RCC 7860 (cell line): Measurements from ENCODE around the gene RGS14.

Experiments used
- DNase-seq: peaks from one replicate; pipeline ENCODE4 v3.0.0-alpha.2; 2015; ENCODE audit warnings: low spot score
- FAIRE-seq: peaks from 2 replicates; lab custom pipeline; 2012; peaks lifted over from hg19 to GRCh38; lab: Jason Lieb, UNC

RGS14 gene, protein sequence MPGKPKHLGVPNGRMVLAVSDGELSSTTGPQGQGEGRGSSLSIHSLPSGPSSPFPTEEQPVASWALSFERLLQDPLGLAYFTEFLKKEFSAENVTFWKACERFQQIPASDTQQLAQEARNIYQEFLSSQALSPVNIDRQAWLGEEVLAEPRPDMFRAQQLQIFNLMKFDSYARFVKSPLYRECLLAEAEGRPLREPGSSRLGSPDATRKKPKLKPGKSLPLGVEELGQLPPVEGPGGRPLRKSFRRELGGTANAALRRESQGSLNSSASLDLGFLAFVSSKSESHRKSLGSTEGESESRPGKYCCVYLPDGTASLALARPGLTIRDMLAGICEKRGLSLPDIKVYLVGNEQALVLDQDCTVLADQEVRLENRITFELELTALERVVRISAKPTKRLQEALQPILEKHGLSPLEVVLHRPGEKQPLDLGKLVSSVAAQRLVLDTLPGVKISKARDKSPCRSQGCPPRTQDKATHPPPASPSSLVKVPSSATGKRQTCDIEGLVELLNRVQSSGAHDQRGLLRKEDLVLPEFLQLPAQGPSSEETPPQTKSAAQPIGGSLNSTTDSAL

DNA sequence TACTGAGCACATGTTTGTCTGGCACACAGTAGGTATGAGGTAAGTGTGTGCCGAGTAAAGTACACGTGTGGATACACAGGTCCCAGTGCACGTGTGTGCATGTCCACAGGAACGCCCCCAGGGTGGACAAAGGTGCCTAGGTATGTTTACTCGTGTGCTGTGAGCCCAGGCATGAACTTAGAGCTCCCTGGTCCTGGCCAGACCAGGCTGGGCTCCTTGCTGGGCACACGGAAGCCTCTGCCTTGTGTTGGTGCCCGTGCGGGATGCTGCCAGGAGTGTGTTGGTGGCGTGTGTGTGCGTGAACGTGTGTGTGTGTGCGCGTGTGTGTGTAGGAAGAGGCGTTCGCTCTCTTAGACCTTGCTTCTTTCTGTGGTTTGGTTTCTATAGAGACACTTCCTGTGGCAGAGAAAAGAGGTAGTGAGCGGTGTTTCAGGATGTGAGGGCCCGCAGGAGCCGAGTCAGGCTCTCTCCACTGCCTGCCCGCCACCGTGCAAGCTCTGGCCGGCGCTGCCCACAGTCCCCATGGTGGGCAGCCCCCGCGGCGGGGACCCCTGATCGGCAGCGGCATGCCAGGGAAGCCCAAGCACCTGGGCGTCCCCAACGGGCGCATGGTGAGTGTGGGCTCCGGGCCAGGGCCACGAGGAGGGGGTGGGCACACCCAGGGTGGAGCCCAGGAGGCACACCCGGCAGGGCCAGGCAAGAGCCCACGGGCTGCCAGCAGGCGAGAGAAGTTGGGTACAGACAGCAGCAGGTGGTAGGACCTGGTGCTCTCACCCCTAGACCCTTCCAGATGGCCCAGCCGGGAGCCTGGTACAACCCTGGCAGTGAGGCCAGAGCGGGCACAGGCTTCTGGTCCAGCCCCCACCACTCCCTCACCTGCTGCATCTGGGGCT lies at the start of gene RGS14:
Gene RGS14 (plus strand): TSS at position 466 of the 893 bp plus-strand sequence. CDS start 101 bp downstream, at position 567.
- FAIRE-seq (no peak), DNase-seq (peak; percentile 67)

DNA sequence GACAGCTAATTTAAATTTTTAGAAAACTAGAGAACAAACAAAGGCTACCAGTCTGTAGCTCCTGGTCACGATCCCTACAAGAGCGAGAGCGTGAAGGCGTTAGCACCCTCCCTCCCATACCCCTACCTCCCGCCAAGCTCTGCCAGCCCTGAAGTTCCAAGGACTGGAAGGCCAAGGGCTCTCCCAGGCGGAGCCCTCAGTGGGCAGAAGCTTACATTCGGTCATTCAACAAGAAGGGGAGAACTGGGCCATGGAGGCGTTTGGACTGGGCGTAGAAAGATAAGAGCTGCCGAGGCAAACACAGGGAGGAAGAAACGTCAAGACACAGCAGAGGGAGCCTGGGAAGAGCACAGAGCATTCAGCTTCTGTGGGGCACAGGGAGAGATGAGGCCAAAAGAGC lies 49.0 kb upstream of the RGS14 start:
- FAIRE-seq (no peak), DNase-seq (no peak)

DNA sequence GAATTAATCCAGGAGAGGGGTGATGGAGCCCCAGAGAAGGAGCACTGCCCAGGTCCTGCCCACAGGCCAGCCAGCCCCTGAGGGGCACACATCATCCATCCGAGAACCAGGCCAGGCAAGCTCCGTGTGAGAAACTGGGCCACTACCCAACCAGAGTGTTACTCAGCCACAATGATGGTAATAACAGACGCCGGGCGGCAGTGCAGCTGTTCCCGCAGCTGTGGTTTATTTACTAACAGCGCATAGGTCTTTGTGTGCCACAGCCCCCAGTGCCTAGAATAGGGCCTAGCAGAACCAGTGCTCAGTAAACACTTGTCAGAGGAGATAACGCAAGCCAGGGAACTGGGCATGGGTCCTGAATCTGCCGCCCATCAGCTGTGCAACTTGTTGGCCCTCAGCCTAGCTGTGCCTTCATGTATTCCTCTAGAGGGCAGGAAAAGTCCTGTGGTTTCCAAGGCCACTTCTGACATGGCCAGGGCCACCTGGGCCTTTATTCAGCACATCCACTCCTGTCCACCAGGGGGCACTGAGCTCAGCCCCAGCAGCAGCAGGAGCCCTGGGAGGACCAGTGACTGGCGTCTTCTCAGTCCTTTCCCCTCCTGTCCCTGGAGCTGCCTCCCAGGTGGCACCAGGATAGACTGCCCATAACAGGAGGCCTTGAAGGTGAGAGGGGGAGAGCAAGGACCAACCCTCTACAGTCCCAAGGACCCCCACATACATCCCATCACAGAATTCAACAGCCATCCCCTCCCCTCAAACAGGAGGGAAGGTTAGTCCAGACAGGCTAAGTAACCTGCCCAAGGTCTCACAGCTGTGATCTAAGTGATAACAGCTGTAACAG lies 48.2 kb upstream of the RGS14 start:
- no peak for FAIRE-seq
- peak; percentile 77 for DNase-seq

DNA sequence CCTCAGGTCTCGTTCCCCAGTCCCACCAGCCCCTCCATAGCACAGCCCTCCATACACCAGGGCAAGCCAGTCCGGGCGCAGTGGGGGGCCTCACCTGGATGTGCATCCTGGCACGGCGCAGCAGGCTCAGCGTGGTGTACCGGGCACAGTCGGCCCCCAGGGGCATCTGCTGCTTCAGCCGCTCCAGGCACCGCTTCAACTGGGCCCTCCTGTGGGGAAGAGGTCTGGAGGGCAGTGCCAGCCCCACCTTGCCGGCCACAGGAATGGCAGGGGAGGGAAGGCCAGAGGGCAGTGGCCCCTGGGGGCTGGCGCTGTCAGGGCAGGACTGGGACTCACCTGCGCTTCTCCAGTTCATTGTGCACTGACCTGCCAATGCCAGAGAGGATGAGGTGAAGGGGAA lies 47.4 kb upstream of the RGS14 start:
- no peak for FAIRE-seq
- DNase-seq = no peak

DNA sequence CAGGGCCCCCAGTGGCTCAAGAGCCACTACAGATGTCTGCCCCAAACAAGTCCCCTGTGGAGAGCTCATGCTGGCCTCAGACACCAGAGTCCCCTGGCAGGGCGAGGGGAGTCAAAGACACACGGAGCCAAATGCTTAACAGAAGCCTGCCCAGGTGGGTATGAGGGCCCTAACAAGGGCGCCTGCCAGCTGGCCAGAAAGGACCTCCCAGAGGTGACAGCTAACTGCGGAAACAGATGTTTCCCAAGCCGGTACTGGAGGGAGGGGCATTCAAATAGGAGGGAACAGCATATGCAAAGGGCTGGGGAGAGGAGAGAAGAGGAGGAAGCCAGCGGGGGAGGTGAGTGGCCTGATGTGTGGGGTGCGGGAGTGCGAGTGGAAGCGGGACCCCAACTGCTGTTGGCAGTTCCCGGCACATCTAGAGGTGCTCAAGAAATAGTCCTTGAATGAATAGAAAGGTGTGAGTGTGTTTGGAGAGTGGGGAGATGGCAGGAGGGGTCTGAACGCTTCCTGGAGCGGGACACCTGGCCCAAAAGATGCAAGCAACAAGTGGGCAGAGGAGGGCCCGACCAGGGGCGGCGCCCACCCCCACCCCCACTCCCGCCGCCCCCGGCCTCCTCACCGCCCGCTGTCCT lies 46.9 kb upstream of the RGS14 start:
- FAIRE-seq (no peak), DNase-seq (no peak)

DNA sequence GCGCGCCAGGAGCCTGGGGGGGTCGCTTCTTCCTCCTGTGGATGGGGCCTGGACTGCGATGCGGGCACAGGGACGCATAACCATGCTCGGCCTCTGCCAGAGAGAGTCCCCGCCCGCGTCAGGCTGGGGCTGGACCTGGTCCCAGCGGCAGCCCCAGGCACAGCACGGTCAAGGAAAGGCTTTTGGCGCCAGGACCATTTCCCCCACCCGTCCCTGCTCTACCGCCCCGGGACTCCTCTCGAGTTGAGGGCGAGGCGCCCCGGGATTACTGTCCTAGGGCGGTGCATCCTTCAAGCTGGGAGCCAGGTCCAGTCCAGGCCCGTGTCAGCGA lies 46.4 kb upstream of the RGS14 start:
- DNase-seq (no peak), FAIRE-seq (no peak)

DNA sequence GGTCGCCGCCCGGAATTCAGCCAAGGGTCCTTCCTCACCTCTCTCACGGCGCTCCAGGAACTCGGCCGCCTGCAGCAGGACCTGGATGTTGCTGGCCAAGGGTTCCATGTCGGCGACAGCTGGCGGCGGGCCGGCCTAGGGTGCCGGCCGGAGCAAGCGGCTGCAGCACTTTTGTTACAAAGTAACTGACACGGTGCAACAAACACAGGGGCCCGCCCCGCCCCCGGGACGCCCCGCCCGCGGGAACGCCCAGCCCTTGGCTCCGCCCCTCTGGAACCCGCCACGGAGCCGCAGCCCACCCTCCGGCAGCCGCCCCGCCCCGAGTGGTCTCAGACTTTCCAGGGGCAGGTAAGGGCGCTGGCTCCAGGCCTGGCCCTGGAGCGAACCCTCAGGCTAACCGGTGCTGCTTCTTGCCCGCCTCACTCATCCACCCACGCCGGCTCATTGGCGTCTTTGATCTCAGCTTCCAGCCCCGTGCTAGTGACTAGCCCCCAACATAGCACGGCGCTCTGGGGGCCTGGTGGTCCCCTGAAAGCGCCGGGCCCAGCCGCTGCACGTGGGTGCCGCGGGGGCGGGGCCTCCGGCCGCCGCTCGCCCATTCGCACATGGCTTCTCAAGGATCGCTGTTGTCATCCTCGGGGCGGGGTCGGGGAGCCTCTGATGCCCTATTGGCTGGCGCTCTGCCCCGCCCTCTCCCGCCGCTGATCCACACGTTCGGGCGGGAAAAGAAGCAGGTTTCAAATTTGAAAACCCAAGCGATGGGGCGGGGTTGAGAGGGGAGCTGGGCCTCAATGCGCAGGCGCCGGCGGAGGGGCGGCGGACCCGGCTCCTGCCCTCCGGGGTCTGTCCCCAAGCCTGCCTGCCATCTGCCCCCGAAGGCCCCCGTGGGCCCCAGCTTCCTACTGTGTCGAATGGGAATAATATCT lies 45.7 kb upstream of the RGS14 start, which contains the start of gene MXD3:
Gene MXD3 (minus strand): TSS at position 176 of the 926 bp plus-strand sequence. CDS start 68 bp downstream, at position 108.
- DNase-seq (peak; percentile 94), FAIRE-seq (peak; percentile 63)

DNA sequence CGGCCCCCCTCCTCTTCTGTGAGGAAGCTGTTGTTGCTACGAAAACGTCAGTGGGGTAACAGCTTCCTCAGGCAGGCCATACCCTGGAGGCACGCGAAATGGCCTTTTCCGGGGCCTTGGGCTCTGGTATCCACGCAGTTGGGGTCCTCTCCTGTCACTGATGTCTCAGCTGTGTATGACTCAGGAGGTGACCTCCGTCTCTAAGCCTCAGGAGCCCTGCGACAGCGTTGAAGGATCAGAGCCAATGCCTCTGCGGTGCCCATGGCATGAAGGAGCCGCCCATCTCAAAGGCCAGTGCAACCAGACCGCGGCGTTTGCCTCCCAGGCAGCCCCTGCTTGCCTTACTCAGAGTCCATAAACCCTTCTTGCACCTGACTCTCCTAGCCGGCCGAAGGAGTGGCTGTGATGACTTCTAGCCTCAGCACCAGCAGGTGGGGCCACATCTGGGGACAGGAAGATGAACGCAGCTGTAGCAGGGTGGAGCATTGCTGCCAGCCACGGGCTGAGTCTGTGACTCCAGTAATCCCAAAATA lies 45.0 kb upstream of the RGS14 start:
- DNase-seq (peak; percentile 78), FAIRE-seq (no peak)

DNA sequence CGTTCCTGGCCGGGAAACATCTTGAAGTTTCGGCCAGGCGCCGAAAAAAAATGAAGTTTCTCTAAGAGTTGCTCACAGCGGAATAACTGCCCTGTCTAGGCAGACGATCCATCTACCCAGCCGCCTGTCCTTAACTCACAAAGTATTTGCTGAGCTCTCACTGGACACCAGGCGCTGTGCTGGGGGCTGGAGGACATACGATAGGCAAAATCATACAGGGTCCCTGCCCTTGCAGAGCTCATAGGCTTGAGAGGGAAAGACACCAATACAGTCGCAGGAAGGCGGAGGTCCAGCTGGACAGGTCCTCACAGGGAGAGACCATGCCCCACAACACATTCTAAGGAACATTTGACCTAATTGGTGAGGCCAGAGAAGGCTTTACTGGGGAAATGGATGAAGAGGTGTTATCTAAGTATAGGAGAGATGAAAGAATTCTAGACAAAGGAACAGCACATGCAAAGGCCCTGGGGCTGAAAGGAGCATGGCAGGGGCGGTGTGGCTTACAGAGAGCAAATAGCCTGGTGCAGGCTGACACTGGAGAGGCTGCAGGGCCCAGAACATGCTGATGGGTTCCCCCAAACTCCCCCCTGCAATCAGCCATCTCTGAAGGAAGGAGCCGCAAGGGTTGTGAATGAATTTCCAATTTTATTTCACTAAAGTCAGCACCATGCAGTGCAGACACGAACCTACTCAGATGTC lies 44.0 kb upstream of the RGS14 start:
- DNase-seq = no peak
- no peak for FAIRE-seq

DNA sequence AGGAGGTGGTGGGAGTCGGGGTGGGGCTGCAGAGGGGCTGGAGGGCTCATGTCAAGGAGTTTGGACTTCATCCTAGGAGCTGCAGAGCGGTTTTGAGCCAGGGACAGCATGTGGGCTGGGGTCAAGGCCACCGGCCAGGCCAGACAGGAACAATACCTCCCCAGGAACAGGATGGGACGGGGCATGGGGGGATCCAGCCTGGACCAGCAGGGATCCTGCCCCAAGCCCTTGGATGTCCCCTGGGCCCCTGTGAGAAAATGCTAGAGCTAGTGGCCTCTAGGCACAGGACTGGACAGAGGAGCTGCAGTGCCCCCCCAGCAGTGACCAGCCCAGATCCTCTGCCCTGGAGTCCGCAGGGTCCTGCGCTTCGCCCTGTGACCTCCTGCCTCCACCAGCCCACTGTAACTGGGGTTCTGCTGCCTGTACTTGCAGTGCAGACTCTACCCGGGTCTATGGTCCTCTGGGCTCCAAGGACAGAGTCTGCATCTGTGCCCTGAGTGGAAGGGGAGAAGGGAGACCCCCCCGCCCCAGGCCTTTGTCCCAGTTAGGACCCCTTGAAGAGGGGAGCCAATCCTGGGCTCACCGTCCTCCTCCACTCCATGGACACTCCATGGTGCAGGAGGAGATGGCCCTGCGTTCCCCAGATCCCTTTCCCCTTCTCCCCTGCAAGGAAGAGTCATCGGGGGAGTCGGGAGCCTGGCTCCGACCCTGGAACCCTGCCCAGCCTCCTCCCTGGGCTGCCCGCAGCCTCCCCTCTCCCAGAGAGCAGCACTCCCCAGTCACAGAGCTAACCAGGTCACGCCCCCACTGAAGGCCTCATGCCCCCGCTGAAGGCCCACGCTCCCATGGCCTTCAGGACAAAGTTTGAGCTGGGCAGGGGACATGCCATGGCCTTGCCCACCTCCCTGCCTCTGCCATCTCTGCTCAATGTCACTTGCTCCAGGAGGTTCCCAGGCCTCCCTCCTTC lies 43.1 kb upstream of the RGS14 start:
- FAIRE-seq (no peak), DNase-seq (no peak)

DNA sequence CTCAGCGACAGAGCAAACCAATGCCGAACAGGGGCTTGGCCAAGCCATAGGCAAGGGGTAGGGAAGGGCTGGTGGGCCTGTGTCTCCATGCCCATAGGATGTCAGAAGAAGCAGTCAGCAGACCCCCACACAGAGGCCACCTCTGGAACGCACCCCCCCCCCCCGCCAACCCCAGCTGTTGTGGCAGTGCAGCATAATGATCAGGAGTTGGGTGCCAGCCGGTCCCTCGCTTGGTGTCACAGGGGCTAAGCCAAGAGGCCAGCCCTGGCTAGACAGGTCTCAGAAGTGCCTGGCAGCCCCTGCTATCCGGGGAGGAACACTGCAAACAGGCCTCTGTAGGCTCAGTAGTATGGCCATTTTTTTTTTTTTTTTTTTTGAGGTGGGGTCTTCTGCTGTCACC lies 42.3 kb upstream of the RGS14 start:
- DNase-seq (no peak), FAIRE-seq (no peak)

DNA sequence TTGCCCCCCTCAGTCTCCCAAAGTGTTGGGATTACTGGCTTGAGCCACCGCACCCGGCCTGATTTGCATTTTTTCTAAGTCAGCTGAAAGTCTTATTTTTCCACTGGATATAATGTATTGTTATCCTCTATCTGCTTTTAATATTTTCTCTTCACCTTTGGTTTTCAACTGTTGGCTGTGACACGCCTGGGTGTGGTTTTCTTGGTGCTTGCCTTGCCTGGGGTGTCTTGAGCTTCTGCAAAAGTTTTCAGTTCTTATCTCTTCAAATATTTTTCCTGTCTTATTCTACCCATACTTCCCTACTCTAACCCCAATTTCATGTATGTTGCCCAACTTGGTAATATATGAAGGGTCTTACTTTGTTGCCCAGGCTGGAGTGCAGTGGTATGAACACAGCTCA lies 41.7 kb upstream of the RGS14 start:
- DNase-seq (no peak), FAIRE-seq (no peak)

DNA sequence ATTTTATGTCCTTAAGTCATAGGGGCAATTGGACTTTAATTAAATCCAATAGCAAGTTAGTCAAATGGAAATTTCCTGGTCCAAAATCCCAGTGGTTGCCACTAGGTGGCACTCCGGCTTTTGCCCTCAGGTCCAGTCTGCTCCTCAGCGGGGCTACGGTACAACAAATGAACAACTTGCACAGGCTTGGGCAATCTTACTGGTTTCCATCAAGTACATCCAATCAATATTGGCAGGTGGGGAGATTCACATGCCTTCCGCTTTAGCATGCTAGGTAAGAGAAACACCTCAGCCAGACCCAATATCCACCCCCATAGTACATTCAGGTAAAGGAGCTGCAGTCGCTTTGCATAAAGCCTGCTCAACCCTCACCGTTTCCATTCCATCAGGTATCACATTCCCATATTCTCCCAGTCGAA lies 39.8 kb upstream of the RGS14 start:
- DNase-seq (peak; percentile 52), FAIRE-seq (peak; percentile 68)

DNA sequence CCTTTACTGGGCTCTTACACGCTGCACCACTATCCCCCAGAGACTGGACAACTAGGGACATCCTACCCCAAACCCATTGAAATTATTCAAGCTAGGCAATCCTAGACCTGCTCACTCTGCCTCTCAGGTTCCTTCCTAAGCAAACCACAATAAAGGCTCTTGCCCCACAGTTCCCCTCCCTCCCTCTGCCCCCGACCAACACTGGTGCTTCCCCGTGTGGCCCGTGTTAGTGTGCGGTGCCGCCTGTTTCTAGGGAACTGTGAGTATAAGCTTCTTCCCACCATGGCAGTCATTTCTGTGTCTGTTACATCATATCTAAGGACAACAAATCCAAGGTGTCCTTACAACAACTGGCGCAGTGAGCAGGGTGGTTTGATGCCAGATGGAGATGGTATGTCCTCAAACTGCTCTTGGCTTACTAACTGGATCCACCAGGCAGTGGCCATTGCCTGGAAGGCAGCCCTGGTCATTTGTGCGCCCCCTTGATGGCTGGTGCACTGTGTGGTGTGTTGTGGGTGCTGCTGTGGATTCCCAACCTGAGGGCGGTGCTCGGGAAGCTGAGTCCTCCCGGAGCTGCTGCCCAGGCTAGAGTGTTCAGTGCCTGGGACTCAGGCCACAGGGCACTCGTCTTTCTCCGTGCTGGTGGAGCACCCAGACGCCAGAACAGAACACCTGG lies 37.7 kb upstream of the RGS14 start:
- DNase-seq (no peak), FAIRE-seq (no peak)

DNA sequence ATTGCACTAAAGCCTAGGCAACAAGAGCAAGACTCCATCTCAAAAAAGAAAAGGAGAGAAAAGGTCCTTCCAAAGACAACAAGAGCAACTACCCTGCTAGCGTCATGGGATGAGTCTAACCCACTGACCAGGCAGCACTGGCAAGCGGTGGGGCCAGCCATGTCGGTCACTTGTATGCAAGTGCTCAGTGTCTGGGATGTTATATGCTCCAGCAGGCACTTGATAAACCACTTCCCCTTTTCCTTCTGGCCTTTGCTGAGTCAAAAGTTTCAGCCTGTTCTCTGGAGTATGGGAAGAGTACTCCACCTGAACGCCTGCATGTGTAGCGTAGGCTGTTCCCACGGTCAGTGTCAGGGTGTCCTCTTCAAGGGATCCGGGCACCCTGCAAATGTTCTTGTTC lies 36.8 kb upstream of the RGS14 start:
- DNase-seq (no peak), FAIRE-seq (no peak)

DNA sequence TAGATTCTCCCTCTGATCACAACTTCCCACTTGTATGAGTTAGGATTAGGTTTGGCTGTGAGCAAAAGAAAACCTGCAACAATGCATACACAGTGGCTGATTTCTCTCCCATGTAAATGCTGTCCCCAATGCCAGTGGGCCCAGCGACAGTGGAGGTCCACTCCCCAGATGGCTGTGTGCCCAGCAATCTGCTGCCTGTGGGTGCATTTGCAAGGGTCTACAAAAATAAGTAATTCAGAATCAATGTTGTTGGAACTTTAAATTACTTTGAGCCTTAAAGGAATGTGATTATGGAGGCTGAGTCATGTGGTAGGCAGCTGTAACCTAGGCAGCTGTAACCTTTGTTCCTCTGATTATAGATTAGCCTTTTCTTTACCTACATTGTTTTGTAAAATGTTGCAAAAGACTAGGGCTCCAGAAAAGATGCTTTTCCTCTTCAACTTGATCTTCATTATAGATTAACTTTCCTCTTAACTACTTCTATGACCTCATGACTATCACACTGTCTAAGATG lies 31.8 kb upstream of the RGS14 start:
- DNase-seq (peak; percentile 64), FAIRE-seq (peak; percentile 90)
